Colonic mucosa (tissue), 4 donors: ENCODE measurements around the gene ANKRD1. TPM values are rescaled to one million over a fixed set of nuclear protein-coding genes. Genes with fewer than 3 reads are reported as not detected.

Experiments used
- DNase-seq: peaks from one replicate; pipeline ENCODE4 v3.0.0-alpha.2; 2020
- H3K27ac ChIP-seq: fragments of 200-600 bp; one replicate; pipeline ENCODE4 v1.8.0; 2021
- H3K27me3 ChIP-seq: fragments of 200-600 bp; one replicate; pipeline ENCODE4 v1.8.0; 2021
- H3K36me3 ChIP-seq: fragments of 200-600 bp; one replicate; pipeline ENCODE4 v1.8.0; 2021
- H3K4me1 ChIP-seq: fragments of 200-600 bp; one replicate; pipeline ENCODE4 v1.8.0; 2021; ENCODE audit warnings: mild to moderate bottlenecking
- H3K4me3 ChIP-seq: fragments of 200-600 bp; one replicate; pipeline ENCODE4 v1.8.0; 2021
- H3K9ac ChIP-seq, 2 donors: one replicate each; pipeline ENCODE4 v1.7.0; 2013; ENCODE audit warnings: control low read depth in 2 of 2, low read depth in 2 of 2, low read length in 2 of 2
- H3K9me3 ChIP-seq: fragments of 200-600 bp; one replicate; pipeline ENCODE4 v1.8.0; 2021
- CTCF ChIP-seq: fragments of 200-600 bp; IDR thresholded peaks from one replicate; pipeline ENCODE4 v1.8.0; 2022; ENCODE audit warnings: antibody characterized with exemption, mild to moderate bottlenecking
- intact Hi-C: fragments of 100-400 bp; cut with DNase I; formaldehyde crosslinking; loops from one replicate; pipeline ENCODE4 v1.14.1; 2022
- total RNA-seq, 2 donors: library from RNA; stranded (reverse); fragmentation: NEBNext Ultra II Directional in 1 of 2; extraction: Animal tissue kit (Norgen Biotek cat#: 25700) in 1 of 2; gene quantifications; one replicate each; pipeline ENCODE4 v1.2.1, GENCODE V29; 2021
- donor health status: healthy.
- donor health status: DM: no; HTN: no; CAD: no.
- donor health status: DM: no; HTN: no; CAD: no.

Gene ANKRD1
- total RNA-seq, 2 donors from 2014 or later, result 0.32 TPM; not detected in 1

GRCh38 chr10:90939648-90940047, 18.8 kb upstream of the ANKRD1 start:
- Histone ChIP-seq H3K27ac (no peak overlapping the region), H3K36me3 (no peaks in the 10 kb centered on the region), H3K9ac (no peak overlapping the region), H3K27me3 (no peaks in the 10 kb centered on the region), H3K9me3 (no peaks in the 10 kb centered on the region), H3K4me1 (no peaks in the 10 kb centered on the region), H3K4me3 (no peak overlapping the region)
- intact Hi-C loops, result no loop called here
- no peak for TF ChIP-seq CTCF
- no peak for DNase-seq

- TF ChIP-seq CTCF, result no peak
Observed at GRCh38 chr10:90939116-90939515, 18.2 kb upstream of the ANKRD1 start.

GRCh38 chr10:90937645-90938258, 16.9 kb upstream of the ANKRD1 start:
- Histone ChIP-seq H3K36me3 (no peaks in the 10 kb centered on the region), H3K27ac (no peak overlapping the region), H3K4me3 (no peak overlapping the region), H3K9ac (no peak overlapping the region), H3K9me3 (no peaks in the 10 kb centered on the region), H3K27me3 (no peaks in the 10 kb centered on the region), H3K4me1 (no peaks in the 10 kb centered on the region)
- TF ChIP-seq CTCF, result no peak
- intact Hi-C loops, result no loop called here
- no peak for DNase-seq

More at GRCh38 chr10:90939116-90939515, 18.2 kb upstream of the ANKRD1 start:
- Histone ChIP-seq H3K4me3 (no peak overlapping the region), H3K9me3 (no peaks in the 10 kb centered on the region), H3K4me1 (no peaks in the 10 kb centered on the region), H3K27me3 (no peaks in the 10 kb centered on the region), H3K27ac (no peak overlapping the region), H3K36me3 (no peaks in the 10 kb centered on the region), H3K9ac (no peak overlapping the region)
- intact Hi-C loops, result no loop called here
- no peak for DNase-seq

GRCh38 chr10:90936276-90936659, 15.4 kb upstream of the ANKRD1 start:
- Histone ChIP-seq H3K27me3 (no peaks in the 10 kb centered on the region), H3K4me3 (no peak overlapping the region), H3K9me3 (no peaks in the 10 kb centered on the region), H3K36me3 (no peaks in the 10 kb centered on the region), H3K27ac (no peak overlapping the region), H3K9ac (no peak overlapping the region), H3K4me1 (no peaks in the 10 kb centered on the region)
- intact Hi-C loops, result no loop called here
- no peak for DNase-seq
- TF ChIP-seq CTCF, result no peak

- intact Hi-C loops, result no loop called here
- DNase-seq, result no peak
- no peak overlapping the region for H3K27ac ChIP-seq
Observed at GRCh38 chr10:90935581-90936275, 14.8 kb upstream of the ANKRD1 start.

More at GRCh38 chr10:90935581-90936275, 14.8 kb upstream of the ANKRD1 start:
- Histone ChIP-seq H3K36me3 (no peaks in the 10 kb centered on the region), H3K9ac (no peak overlapping the region), H3K9me3 (no peaks in the 10 kb centered on the region), H3K4me1 (no peaks in the 10 kb centered on the region), H3K27me3 (no peaks in the 10 kb centered on the region), H3K4me3 (no peak overlapping the region)
- TF ChIP-seq CTCF, result no peak
